Neuronal stem cell (in vitro differentiated cells): ENCODE data around the gene ADGRG3.

Experiments
- DNase-seq: peaks from one replicate; pipeline ENCODE4 v3.0.0-alpha.2; 2013; ENCODE audit warnings: low spot score
- H2AFZ ChIP-seq: one replicate; pipeline ENCODE4 v1.6.1; 2013; ENCODE audit warnings: mild to moderate bottlenecking, low read length, inconsistent platforms
- H2AK5ac ChIP-seq: 2 replicates; pipeline ENCODE4 v1.6.1; 2013; ENCODE audit warnings: low read depth, mild to moderate bottlenecking, inconsistent platforms, low read length, moderate library complexity, mixed read lengths
- H2BK120ac ChIP-seq: 2 replicates; pipeline ENCODE4 v1.6.1; 2013; ENCODE audit warnings: low read depth, mild to moderate bottlenecking, inconsistent platforms, low read length, moderate library complexity, mixed read lengths
- H2BK12ac ChIP-seq: one replicate; pipeline ENCODE4 v1.6.1; 2013; ENCODE audit warnings: low read length, inconsistent platforms
- H2BK15ac ChIP-seq: 2 replicates; pipeline ENCODE4 v1.6.1; 2013; ENCODE audit warnings: mild to moderate bottlenecking, low read length, inconsistent platforms, mixed read lengths
- H2BK5ac ChIP-seq: one replicate; pipeline ENCODE4 v1.6.1; 2013; ENCODE audit warnings: inconsistent platforms, mild to moderate bottlenecking, low read length, moderate library complexity
- H3K14ac ChIP-seq: one replicate; pipeline ENCODE4 v1.6.1; 2013; ENCODE audit warnings: low read length, inconsistent platforms
- H3K18ac ChIP-seq: 2 replicates; pipeline ENCODE4 v1.6.1; 2013; ENCODE audit warnings: low read length, inconsistent platforms
- H3K23ac ChIP-seq: 2 replicates; pipeline ENCODE4 v1.6.1; 2013; ENCODE audit warnings: low read depth, mild to moderate bottlenecking, mixed read lengths, low read length, inconsistent platforms; ENCODE audit not compliant: poor library complexity
- H3K27ac ChIP-seq: replicated peaks from 3 replicates; pipeline ENCODE4 v1.5.1; 2013; ENCODE audit warnings: low read length, inconsistent platforms
- H3K27me3 ChIP-seq, 3 experiments: 2 replicates each; pipeline ENCODE4 v1.6.1; 2013; ENCODE audit warnings: low read length in 3 of 3, mild to moderate bottlenecking in 2 of 3, inconsistent platforms in 1 of 3, low read depth in 1 of 3, mixed read lengths in 1 of 3, moderate library complexity in 1 of 3; ENCODE audit not compliant: control insufficient read depth in 3 of 3, insufficient read depth in 3 of 3
- H3K36me3 ChIP-seq, 2 donors: replicated peaks in 1 of 2; 2 replicates each; pipeline ENCODE4 v1.6.1; 2013; ENCODE audit warnings: low read length in 2 of 2; ENCODE audit not compliant: control insufficient read depth in 2 of 2, insufficient read depth in 2 of 2
- H3K4ac ChIP-seq: 2 replicates; pipeline ENCODE4 v1.6.1; 2013; ENCODE audit warnings: inconsistent platforms, mild to moderate bottlenecking, low read length, moderate library complexity
- H3K4me1 ChIP-seq, 2 donors: 1 replicate in 1 of 2; 2 replicates in 1 of 2; pipeline ENCODE4 v1.6.1; 2013; ENCODE audit warnings: low read length in 2 of 2, low read depth in 1 of 2; ENCODE audit not compliant: control insufficient read depth in 2 of 2, insufficient read depth in 1 of 2
- H3K4me2 ChIP-seq: one replicate; pipeline ENCODE4 v1.6.1; 2013; ENCODE audit warnings: mild to moderate bottlenecking, low read length, inconsistent platforms; ENCODE audit not compliant: insufficient read depth, poor library complexity, severe bottlenecking
- H3K4me3 ChIP-seq, 2 donors: 2 replicates each; pipeline ENCODE4 v1.5.1; 2013; ENCODE audit warnings: low read length in 2 of 2, mild to moderate bottlenecking in 2 of 2, inconsistent platforms in 1 of 2, moderate library complexity in 1 of 2
- H3K79me1 ChIP-seq: one replicate; pipeline ENCODE4 v1.6.1; 2013; ENCODE audit warnings: low read depth, mild to moderate bottlenecking, inconsistent platforms, low read length, moderate library complexity
- H3K9ac ChIP-seq: one replicate; pipeline ENCODE4 v1.6.1; 2013; ENCODE audit warnings: mild to moderate bottlenecking, low read depth, low read length, inconsistent platforms; ENCODE audit not compliant: poor library complexity
- H3K9me3 ChIP-seq, 2 donors: replicated peaks in 1 of 2; 2 replicates each; pipeline versions ENCODE3 to v1.6.1; 2013; ENCODE audit warnings: low read length in 2 of 2, mild to moderate bottlenecking in 2 of 2, inconsistent platforms in 1 of 2, low read depth in 1 of 2, mixed read lengths in 1 of 2, moderate library complexity in 1 of 2; ENCODE audit not compliant: control insufficient read depth in 2 of 2, insufficient read depth in 1 of 2
- H4K8ac ChIP-seq: one replicate; pipeline ENCODE4 v1.6.1; 2013; ENCODE audit warnings: low read depth, mild to moderate bottlenecking, inconsistent platforms, low read length, moderate library complexity
- H4K91ac ChIP-seq: one replicate; pipeline ENCODE4 v1.6.1; 2013; ENCODE audit warnings: low read length, low read depth, mild to moderate bottlenecking, inconsistent platforms; ENCODE audit not compliant: poor library complexity
- WGBS, 2 donors: extraction: QIAGEN DNeasy Blood & Tissue Kit; methylation state at CpG; one replicate each; pipeline ENCODE4 v1.1.7; 2013; ENCODE audit warnings: missing lambda C conversion rate in 2 of 2, mixed read lengths in 1 of 2; ENCODE audit not compliant: insufficient read length in 2 of 2, insufficient replicate concordance in 1 of 2; ENCODE audit errors: extremely low coverage in 2 of 2; 5-methylcytosine and 5-hydroxymethylcytosine counted together

ADGRG3 gene

GRCh38 chr16:57706717-57707116, 38.6 kb downstream of the ADGRG3 start:
- H3K36me3 ChIP-seq: no peaks in the 10 kb centered on the region
- no peak for DNase-seq
- no peak overlapping the region for H3K9ac ChIP-seq
- no peak overlapping the region for H4K91ac ChIP-seq
- H2AFZ ChIP-seq: no peak overlapping the region
- H3K4me1 ChIP-seq: peaks cover 2 to 4% of the 10 kb centered on the region in 2 donors
- no peak overlapping the region for H3K23ac ChIP-seq
- no peak overlapping the region for H2BK5ac ChIP-seq
- H3K4me3 ChIP-seq: no peak overlapping the region
- no CpG with 5 or more reads among the region's 1 CpG for WGBS, 2 donors
- no peak overlapping the region for H4K8ac ChIP-seq
- peaks cover 0 to 4% of the 10 kb centered on the region in 2 donors for H3K9me3 ChIP-seq
- H2AK5ac ChIP-seq: no peak overlapping the region
- no peak overlapping the region for H3K14ac ChIP-seq
- no peak overlapping the region for H3K4me2 ChIP-seq
- H3K18ac ChIP-seq: no peak overlapping the region
- H3K27me3 ChIP-seq: peaks cover 0 to 11% (median 0%) of the 10 kb centered on the region in 3 experiments
- H2BK12ac ChIP-seq: no peak overlapping the region
- H2BK120ac ChIP-seq: no peak overlapping the region
- H3K27ac ChIP-seq: no peak overlapping the region
- peaks cover 3% of the 10 kb centered on the region for H3K79me1 ChIP-seq
- H3K4ac ChIP-seq: no peak overlapping the region
- no peak overlapping the region for H2BK15ac ChIP-seq

DNA sequence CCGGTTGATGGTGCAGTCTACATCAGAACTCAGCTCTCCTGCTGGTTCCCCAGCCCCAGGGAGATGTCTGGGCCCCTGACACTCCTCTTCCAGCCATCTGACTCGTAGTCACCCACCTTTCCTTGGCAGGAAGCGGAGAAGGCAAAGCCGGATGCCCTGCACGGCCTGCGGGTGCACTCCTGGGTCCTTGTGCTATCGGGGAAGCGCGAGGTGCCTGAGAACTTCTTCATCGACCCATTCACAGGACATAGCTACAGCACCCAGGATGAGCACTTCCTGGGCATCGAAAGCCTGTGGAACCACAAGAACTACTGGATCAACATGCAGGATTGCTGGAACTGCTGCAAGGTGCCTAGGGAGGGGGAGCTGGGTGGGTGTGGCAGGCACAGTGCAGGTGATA, 39.2 kb downstream of the ADGRG3 start:
- H3K4me3 ChIP-seq: no peak overlapping the region
- H3K79me1 ChIP-seq: peaks cover 3% of the 10 kb centered on the region
- no peak overlapping the region for H2AFZ ChIP-seq
- peak overlapping the region; percentile 41 for H3K14ac ChIP-seq
- no peak overlapping the region for H3K27ac ChIP-seq
- peaks cover 0 to 4% of the 10 kb centered on the region in 2 donors for H3K9me3 ChIP-seq
- H3K4ac ChIP-seq: peak overlapping the region; percentile 44
- peak overlapping the region; percentile 57 for H3K18ac ChIP-seq
- peak overlapping the region; percentile 93 for H3K23ac ChIP-seq
- H3K4me1 ChIP-seq: no peaks in the 10 kb centered on the region
- no CpG with 5 or more reads among the region's 11 CpGs for WGBS, 2 donors
- H3K4me2 ChIP-seq: no peak overlapping the region
- peak overlapping the region; percentile 59 for H2BK5ac ChIP-seq
- no peak overlapping the region for H2BK120ac ChIP-seq
- H2AK5ac ChIP-seq: peak overlapping the region; percentile 58
- no peak overlapping the region for H2BK12ac ChIP-seq
- no peak overlapping the region for H4K8ac ChIP-seq
- no peak overlapping the region for H2BK15ac ChIP-seq
- H3K36me3 ChIP-seq: no peaks in the 10 kb centered on the region
- no peak overlapping the region for H4K91ac ChIP-seq
- DNase-seq: no peak
- H3K27me3 ChIP-seq: peaks cover 0 to 17% (median 0%) of the 10 kb centered on the region in 3 experiments
- H3K9ac ChIP-seq: peak overlapping the region; percentile 2

GRCh38 chr16:57708168-57708567, 40.1 kb downstream of the ADGRG3 start:
- H3K4me2 ChIP-seq: no peak overlapping the region
- no peak overlapping the region for H2AK5ac ChIP-seq
- H2BK5ac ChIP-seq: no peak overlapping the region
- H2BK12ac ChIP-seq: no peak overlapping the region
- H3K14ac ChIP-seq: no peak overlapping the region
- no peaks in the 10 kb centered on the region for H3K36me3 ChIP-seq
- no peaks in the 10 kb centered on the region for H3K4me1 ChIP-seq
- no peak overlapping the region for H3K4me3 ChIP-seq
- no CpG with 5 or more reads among the region's 3 CpGs for WGBS, 2 donors
- H3K79me1 ChIP-seq: peaks cover 3% of the 10 kb centered on the region
- no peak overlapping the region for H3K23ac ChIP-seq
- H3K4ac ChIP-seq: no peak overlapping the region
- H3K27ac ChIP-seq: no peak overlapping the region
- peaks cover 0 to 18% (median 0%) of the 10 kb centered on the region in 3 experiments for H3K27me3 ChIP-seq
- peaks cover 0 to 4% of the 10 kb centered on the region in 2 donors for H3K9me3 ChIP-seq
- H2BK120ac ChIP-seq: no peak overlapping the region
- DNase-seq: no peak
- no peak overlapping the region for H2AFZ ChIP-seq
- no peak overlapping the region for H2BK15ac ChIP-seq
- H4K91ac ChIP-seq: no peak overlapping the region
- H3K18ac ChIP-seq: no peak overlapping the region
- H4K8ac ChIP-seq: no peak overlapping the region
- H3K9ac ChIP-seq: no peak overlapping the region

DNA sequence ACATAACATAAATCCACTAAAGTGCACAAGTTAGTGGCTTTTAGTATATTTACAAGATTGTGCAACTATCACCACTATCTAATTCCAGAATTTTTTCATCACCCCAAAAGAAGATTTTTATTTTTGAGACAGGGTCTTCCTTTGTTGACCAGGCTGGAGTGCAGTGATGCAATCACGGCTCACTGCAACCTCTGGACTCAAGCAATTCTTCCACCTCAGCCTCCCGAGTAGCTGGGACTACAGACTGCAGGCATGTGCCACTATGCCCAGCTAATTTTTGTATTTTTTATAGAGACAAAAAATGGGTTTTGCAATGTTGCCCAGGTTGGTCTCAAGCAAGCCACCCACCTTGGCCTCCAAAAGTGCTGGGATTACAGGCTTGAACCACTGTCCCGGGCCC, 41.6 kb downstream of the ADGRG3 start:
- H3K36me3 ChIP-seq: no peaks in the 10 kb centered on the region

More for the DNA sequence above, 41.6 kb downstream of the ADGRG3 start:
- Histone ChIP-seq H2BK15ac (no peak overlapping the region), H3K27me3 (peaks cover 0 to 21% (median 0%) of the 10 kb centered on the region in 3 experiments), H2AK5ac (no peak overlapping the region), H2BK120ac (no peak overlapping the region), H3K4me1 (no peaks in the 10 kb centered on the region), H3K4ac (no peak overlapping the region), H3K4me2 (no peak overlapping the region), H3K4me3 (no peak overlapping the region), H3K9ac (no peak overlapping the region), H3K23ac (no peak overlapping the region), H2AFZ (no peak overlapping the region), H3K18ac (no peak overlapping the region), H3K79me1 (peaks cover 2% of the 10 kb centered on the region), H3K9me3 (peaks cover 0 to 4% of the 10 kb centered on the region in 2 donors), H3K27ac (no peak overlapping the region), H2BK5ac (no peak overlapping the region), H2BK12ac (no peak overlapping the region), H4K91ac (no peak overlapping the region), H3K14ac (no peak overlapping the region), H4K8ac (no peak overlapping the region)
- DNase-seq: no peak
- WGBS, 2 donors: no CpG with 5 or more reads among the region's 3 CpGs
